Uterus (tissue), 4 donors: ENCODE data around the gene LRRC4C. TPM values are rescaled to one million over a fixed set of nuclear protein-coding genes. Genes with fewer than 3 reads are reported as not detected.
A peak's percentile ranks its signal among the peaks of the same experiment; 100 is the strongest.

Experiments
- DNase-seq, 2 donors: peaks; one replicate each; pipeline ENCODE4 v3.0.0-alpha.2; 2019 to 2020
- H3K27ac ChIP-seq, 2 donors: fragments of 200-600 bp; sonication (generic); 1 replicate in 1 of 2; 2 replicates in 1 of 2; pipeline ENCODE4 v1.5.1; 2016 to 2018
- H3K27me3 ChIP-seq, 2 donors: fragments of 200-600 bp; sonication (generic); one replicate each; pipeline ENCODE4 v1.5.1; 2018 to 2019; ENCODE audit warnings: control low read depth in 1 of 2
- H3K36me3 ChIP-seq, 2 donors: fragments of 200-600 bp; sonication (generic); one replicate each; pipeline ENCODE4 v1.5.1; 2019; ENCODE audit warnings: control low read depth in 1 of 2
- H3K4me1 ChIP-seq, 2 donors: fragments of 200-600 bp; sonication (generic); one replicate each; pipeline ENCODE4 v1.5.1; 2018 to 2019; ENCODE audit warnings: control low read depth in 1 of 2
- H3K4me3 ChIP-seq, 2 donors: fragments of 200-600 bp; sonication (generic); 1 replicate in 1 of 2; 2 replicates in 1 of 2; pipeline ENCODE4 v1.5.1; 2018 to 2019; ENCODE audit warnings: mild to moderate bottlenecking in 1 of 2
- H3K9me3 ChIP-seq, 2 donors: fragments of 200-600 bp; sonication (generic); one replicate each; pipeline ENCODE4 v1.5.1; 2019; ENCODE audit warnings: control low read depth in 1 of 2
- CTCF ChIP-seq, 4 experiments: fragments of 200-600 bp in 2 of 4; fragments of 450-650 bp in 2 of 4; sonication (generic) in 2 of 4; IDR thresholded peaks; one replicate each; pipeline ENCODE4 v1.5.1; 2016 to 2019; ENCODE audit warnings: antibody characterized with exemption in 4 of 4, mild to moderate bottlenecking in 2 of 4, moderate library complexity in 1 of 4
- POLR2A ChIP-seq, 2 donors: fragments of 450-650 bp; IDR thresholded peaks; one replicate each; pipeline ENCODE4 v1.6.1; 2016; ENCODE audit warnings: antibody characterized with exemption in 2 of 2, mild to moderate bottlenecking in 1 of 2, moderate library complexity in 1 of 2
- intact Hi-C: fragments of 100-400 bp; cut with DNase I; formaldehyde crosslinking; loops from one replicate; pipeline ENCODE4 v1.15.1; 2023; ENCODE audit warnings: low total_unique reads
- total RNA-seq, 4 donors: library from RNA; depleted of rRNA in 3 of 4; stranded (reverse); fragments of >200 nt in 3 of 4; gene quantifications; one replicate each; pipeline versions ENCODE4 v1.1.0 to v1.2.4, GENCODE V29; 2014 to 2023
- donor health status: DM: yes; HTN: yes; CAD: no.

Gene LRRC4C
- total RNA-seq, 4 donors from 2014 or later: 1.5 to 16.9 (median 2.1) TPM; not detected in 1

GRCh38 chr11:41245704-41246398 is 213.6 kb downstream of the LRRC4C start:
- no peak overlapping the region for H3K4me3 ChIP-seq
- H3K4me1 ChIP-seq: no peaks in the 10 kb centered on the region
- H3K9me3 ChIP-seq: no peaks in the 10 kb centered on the region
- H3K27ac ChIP-seq: no peak overlapping the region
- H3K36me3 ChIP-seq: no peaks in the 10 kb centered on the region
- no peaks in the 10 kb centered on the region for H3K27me3 ChIP-seq
- intact Hi-C loops: no loop called here
- no peak for DNase-seq
- no peak for TF ChIP-seq CTCF (IDR thresholded peaks at IDR 0.05)
- no peak for TF ChIP-seq POLR2A (IDR thresholded peaks at IDR 0.05)

- H3K4me1 ChIP-seq: no peaks in the 10 kb centered on the region
- DNase-seq: peak in 1 of 2 donors; percentile 8
- intact Hi-C loops: no loop called here
Measured at GRCh38 chr11:41245184-41245583, 214.3 kb downstream of the LRRC4C start.

GRCh38 chr11:41237382-41237781 is 222.1 kb downstream of the LRRC4C start:
- DNase-seq: no peak
- Histone ChIP-seq H3K36me3 (no peaks in the 10 kb centered on the region), H3K4me3 (no peak overlapping the region), H3K27ac (no peak overlapping the region), H3K27me3 (no peaks in the 10 kb centered on the region), H3K9me3 (no peaks in the 10 kb centered on the region), H3K4me1 (no peaks in the 10 kb centered on the region)
- TF ChIP-seq CTCF (IDR thresholded peaks at IDR 0.05) (no peak), POLR2A (IDR thresholded peaks at IDR 0.05) (no peak)
- intact Hi-C loops: no loop called here

More at GRCh38 chr11:41245184-41245583, 214.3 kb downstream of the LRRC4C start:
- TF ChIP-seq POLR2A (IDR thresholded peaks at IDR 0.05): no peak
- TF ChIP-seq CTCF (IDR thresholded peaks at IDR 0.05): no peak
- H3K36me3 ChIP-seq: no peaks in the 10 kb centered on the region
- H3K9me3 ChIP-seq: no peaks in the 10 kb centered on the region
- no peak overlapping the region for H3K27ac ChIP-seq
- H3K4me3 ChIP-seq: no peak overlapping the region
- H3K27me3 ChIP-seq: no peaks in the 10 kb centered on the region

- Histone ChIP-seq H3K9me3 (no peaks in the 10 kb centered on the region), H3K36me3 (no peaks in the 10 kb centered on the region), H3K4me1 (no peaks in the 10 kb centered on the region), H3K4me3 (no peak overlapping the region), H3K27me3 (no peaks in the 10 kb centered on the region), H3K27ac (no peak overlapping the region)
- no peak for DNase-seq
- intact Hi-C loops: no loop called here
- TF ChIP-seq POLR2A (IDR thresholded peaks at IDR 0.05): no peak
Measured at GRCh38 chr11:41235668-41236067, 223.8 kb downstream of the LRRC4C start.

GRCh38 chr11:41225856-41226633 is 233.4 kb downstream of the LRRC4C start:
- no peaks in the 10 kb centered on the region for H3K36me3 ChIP-seq
- intact Hi-C loops: no loop called here
- no peak overlapping the region for H3K4me3 ChIP-seq
- H3K27me3 ChIP-seq: no peaks in the 10 kb centered on the region
- no peak for TF ChIP-seq CTCF (IDR thresholded peaks at IDR 0.05)
- H3K9me3 ChIP-seq: no peaks in the 10 kb centered on the region
- H3K4me1 ChIP-seq: no peaks in the 10 kb centered on the region
- no peak overlapping the region for H3K27ac ChIP-seq
- DNase-seq: no peak
